HEK293 (cell line): ENCODE results near the gene MCTP1.

Source experiments
- GLI2 ChIP-seq: fragments of 450-650 bp; formaldehyde crosslinking; IDR thresholded peaks from 2 replicates; pipeline ENCODE4; 2017; ENCODE audit warnings: missing biosample characterization, missing genetic modification characterization, low read depth, borderline replicate concordance
- ZNF792 ChIP-seq: fragments of 450-650 bp; formaldehyde crosslinking; IDR thresholded peaks from 2 replicates; pipeline ENCODE4 v1.5.1; 2016; ENCODE audit warnings: missing biosample characterization, missing genetic modification characterization
- TF ChIP-seq, protein P1 (sequence below): fragments of 450-650 bp; formaldehyde crosslinking; IDR thresholded peaks from 2 replicates; pipeline ENCODE4 v1.5.1; 2016; ENCODE audit warnings: missing biosample characterization, missing genetic modification characterization
- TF ChIP-seq, protein P2 (sequence below): fragments of 450-650 bp; formaldehyde crosslinking; IDR thresholded peaks from 2 replicates; pipeline ENCODE4 v1.5.1; 2016; ENCODE audit warnings: missing biosample characterization, missing genetic modification characterization

DNA sequence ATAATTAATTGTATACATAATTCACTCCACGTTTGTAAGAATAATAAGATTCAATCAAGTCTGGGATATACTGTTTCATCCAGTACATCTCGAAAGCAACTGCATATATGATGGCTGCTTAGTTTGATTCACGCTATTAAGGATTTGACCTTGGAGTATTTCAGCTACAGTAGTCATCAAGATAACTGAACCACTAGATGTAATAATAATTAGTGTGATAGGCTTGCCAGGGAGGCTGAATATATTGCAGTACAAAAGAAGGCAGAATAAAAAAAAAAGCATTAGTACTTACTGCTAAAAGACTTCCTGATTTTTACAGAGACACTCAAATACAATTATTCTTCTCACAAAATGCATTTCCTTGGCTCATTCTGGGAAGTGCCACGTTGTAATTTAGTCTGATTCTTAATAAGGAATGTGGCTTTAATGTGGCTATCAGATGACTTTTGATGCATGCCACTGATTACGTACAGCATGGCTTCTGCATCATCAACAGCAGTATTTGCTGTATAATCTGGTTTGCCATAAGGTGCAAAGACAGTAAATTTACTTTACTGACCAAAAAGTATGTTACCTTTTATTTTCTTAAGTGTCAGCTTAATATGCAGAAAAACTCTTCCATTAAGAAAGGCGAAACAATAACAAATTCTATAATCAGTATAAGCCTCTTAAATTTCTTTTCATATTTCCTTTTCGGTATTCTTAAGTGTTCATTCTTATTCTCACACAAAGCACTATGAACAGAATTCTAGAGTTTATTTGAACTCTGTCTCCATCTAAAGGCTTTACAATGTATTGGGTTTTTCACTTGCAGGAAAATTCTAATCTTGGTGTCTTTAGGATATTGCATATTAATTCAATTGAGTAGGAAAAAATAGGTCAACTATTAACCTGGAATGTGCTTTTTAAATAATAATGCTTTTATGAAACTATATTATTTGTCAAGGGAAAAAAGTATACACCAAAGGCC is 500.1 kb downstream of the MCTP1 start:
- TF ChIP-seq GLI2 (no peak), ZNF792 (tag by site-specific recombination) (no peak)
- TF ChIP-seq, protein P1, sequence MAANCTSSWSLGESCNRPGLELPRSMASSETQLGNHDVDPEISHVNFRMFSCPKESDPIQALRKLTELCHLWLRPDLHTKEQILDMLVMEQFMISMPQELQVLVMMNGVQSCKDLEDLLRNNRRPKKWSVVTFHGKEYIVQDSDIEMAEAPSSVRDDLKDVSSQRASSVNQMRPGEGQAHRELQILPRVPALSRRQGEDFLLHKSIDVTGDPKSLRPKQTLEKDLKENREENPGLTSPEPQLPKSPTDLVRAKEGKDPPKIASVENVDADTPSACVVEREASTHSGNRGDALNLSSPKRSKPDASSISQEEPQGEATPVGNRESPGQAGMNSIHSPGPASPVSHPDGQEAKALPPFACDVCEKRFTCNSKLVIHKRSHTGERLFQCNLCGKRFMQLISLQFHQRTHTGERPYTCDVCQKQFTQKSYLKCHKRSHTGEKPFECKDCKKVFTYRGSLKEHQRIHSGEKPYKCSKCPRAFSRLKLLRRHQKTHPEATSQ (tag by site-specific recombination): no peak
- TF ChIP-seq, protein P2, sequence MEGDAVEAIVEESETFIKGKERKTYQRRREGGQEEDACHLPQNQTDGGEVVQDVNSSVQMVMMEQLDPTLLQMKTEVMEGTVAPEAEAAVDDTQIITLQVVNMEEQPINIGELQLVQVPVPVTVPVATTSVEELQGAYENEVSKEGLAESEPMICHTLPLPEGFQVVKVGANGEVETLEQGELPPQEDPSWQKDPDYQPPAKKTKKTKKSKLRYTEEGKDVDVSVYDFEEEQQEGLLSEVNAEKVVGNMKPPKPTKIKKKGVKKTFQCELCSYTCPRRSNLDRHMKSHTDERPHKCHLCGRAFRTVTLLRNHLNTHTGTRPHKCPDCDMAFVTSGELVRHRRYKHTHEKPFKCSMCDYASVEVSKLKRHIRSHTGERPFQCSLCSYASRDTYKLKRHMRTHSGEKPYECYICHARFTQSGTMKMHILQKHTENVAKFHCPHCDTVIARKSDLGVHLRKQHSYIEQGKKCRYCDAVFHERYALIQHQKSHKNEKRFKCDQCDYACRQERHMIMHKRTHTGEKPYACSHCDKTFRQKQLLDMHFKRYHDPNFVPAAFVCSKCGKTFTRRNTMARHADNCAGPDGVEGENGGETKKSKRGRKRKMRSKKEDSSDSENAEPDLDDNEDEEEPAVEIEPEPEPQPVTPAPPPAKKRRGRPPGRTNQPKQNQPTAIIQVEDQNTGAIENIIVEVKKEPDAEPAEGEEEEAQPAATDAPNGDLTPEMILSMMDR (tag by site-specific recombination): no peak
